GM18499 (cell line): ENCODE results near the gene IFTAP.
A peak's percentile ranks its signal among the peaks of the same experiment; 100 is the strongest.
"Not testable (repeated sequence)": the region's sequence is repeated elsewhere in the genome, so short reads cannot be mapped to it uniquely, and the experiment has no call there.

Source experiments
- ATAC-seq: cut with Tn5 transposase; IDR thresholded peaks from one replicate; pipeline ENCODE4 v1.9.1; 2021; ENCODE audit warnings: moderate number of reproducible peaks; ENCODE audit not compliant: insufficient read depth, unreplicated experiment

IFTAP gene, protein sequence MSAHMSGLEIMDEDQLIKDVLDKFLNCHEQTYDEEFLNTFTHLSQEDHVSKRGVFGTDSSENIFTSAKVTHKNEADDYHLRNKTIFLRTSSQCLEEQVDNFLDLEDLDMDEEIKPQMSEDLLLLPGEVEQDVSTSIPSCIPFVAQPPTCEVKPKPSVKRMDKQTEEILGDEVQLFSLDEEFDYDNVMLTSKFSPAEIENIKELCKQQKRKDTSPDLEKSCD

DNA sequence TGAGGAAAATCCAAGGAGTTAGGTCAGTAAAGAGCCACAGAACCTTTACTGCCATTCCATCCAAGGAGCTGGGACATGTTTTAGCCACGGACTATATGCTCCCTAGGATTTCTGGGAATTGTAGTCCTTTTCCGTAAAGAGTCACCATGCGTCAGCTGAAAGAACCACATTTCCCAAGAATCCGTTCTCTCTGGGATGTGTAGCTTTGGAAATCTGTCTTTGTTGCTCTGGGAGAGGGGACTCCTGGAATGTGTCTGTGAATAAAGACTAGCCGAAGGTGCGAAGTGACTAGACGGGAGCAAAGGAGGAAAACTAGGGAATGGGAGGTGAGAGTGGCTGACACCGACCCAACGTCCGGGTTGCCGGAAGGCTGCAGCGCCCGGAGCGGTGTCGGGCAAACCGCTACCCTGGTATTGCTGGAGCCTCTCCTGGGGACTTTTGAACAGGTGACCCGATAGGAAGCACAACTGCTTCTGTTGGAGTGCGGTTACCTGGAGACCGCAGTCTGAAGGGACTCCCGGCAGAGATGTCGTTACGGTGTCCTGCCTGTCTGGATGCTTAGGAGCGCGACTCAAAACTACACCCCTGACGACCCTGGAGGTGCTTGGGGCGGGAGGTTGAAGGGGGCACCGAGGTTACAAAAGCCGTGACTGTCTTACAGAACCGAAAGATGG is at the start of gene IFTAP:
TSS of gene IFTAP (plus strand) at position 187 of the 674 bp plus-strand sequence. CDS start 15,602 bp downstream, outside the sequence.
- ATAC-seq = no peak

DNA sequence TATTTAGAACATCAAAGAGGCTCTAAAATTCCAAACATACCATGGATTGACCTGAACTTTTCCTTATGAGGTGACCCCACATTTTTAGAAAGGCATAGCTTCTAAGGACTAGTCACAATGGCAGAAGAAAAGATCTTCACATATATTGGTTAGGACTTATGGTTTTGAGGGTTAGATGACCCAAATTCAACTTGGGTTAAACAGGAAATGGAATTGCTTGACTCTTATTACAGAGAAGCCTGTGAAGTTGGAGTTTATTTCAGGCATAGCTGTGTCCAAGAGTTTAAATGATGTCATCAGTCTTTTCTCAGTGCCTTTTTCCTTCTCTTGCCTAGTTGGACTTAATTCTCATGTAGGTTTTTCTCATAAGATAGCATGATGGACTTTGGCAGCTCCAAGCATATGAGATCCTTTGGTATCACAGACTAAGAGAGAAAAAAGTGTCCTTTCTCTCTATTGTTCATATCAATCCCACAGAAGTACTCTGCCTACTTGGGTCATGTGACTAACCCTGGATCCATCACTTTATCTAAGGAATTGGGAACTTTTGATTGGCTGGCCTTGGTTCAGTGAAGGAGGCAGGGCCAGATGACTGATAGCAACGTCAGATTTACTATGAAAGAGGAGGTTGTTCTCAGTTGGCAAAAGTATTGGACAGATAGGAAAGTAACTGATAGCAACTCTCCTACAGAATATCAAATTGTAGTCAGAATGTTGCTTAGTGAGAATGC is 43.8 kb upstream of the IFTAP start:
- no peak for ATAC-seq

DNA sequence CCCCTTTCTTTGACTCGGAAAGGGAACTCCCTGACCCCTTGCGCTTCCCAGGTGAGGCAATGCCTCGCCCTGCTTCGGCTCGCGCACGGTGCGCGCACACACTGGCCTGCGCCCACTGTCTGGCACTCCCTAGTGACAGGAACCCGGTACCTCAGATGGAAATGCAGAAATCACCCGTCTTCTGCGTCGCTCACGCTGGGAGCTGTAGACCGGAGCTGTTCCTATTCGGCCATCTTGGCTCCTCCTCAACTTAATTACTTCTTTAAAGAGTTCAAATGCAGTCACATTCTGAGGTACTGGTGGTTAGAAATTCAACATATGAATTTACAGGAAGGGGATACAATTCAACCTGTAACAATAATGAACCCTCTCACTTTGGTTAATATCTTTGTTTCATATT is 36.9 kb upstream of the IFTAP start:
- not testable (repeated sequence) for ATAC-seq

DNA sequence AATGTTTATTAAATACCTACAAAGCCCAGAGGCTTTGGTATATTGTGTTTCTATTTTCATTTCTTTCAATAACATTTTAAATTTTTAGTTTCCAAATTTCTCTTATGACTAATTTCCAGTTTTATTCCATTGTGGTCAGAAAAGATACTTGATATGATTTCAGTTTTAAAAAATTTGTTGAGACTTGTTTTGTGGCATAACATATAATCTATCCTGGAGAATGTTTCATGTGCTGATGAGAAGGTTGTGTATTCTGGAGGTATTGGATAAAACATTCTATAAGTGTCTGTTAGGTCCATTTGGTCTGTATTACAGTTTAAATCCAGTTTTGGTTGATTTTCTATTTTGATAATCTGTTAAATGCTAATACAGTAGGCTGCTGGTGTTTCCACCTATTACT is 36.3 kb upstream of the IFTAP start:
- no peak for ATAC-seq

DNA sequence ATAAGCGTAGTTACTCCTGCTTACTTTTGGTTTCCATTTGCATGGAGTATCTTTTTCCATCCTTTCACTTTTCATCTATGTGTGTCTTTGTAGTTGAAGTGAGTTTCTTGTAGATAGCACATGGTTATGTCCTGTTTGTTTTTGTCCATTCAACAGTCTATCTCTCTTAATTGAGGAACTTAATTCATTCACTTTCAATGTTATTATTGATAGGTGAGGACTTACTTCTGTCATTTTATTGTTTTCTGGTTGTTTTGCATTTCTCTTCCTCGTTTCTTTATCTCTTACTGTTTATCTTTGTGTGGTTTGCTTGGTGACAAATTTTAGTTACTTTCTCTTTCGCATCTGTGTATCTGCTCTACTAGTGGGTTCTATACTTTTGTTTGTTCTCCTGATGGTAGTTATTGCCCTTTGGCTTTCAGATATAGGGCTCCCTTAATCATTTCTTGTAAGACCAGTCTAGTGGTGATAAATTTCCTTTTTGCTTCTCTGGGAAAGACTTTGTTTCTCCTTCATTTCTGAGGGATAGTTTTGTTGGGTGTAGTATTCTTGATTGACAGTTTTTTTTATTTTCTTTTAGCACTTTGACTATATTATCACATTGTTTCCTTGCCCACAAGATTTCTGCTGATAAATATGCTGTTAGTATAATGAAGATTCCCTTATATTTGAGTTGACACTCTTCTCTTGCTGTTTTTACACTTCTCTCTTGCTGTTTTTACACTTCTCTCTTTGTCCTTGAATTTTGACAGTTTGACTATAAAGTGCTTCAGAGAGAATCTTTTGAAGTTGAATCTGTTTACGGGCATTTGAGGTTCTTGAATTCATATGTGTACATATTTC is 35.5 kb upstream of the IFTAP start:
- peak; percentile 97 for ATAC-seq

DNA sequence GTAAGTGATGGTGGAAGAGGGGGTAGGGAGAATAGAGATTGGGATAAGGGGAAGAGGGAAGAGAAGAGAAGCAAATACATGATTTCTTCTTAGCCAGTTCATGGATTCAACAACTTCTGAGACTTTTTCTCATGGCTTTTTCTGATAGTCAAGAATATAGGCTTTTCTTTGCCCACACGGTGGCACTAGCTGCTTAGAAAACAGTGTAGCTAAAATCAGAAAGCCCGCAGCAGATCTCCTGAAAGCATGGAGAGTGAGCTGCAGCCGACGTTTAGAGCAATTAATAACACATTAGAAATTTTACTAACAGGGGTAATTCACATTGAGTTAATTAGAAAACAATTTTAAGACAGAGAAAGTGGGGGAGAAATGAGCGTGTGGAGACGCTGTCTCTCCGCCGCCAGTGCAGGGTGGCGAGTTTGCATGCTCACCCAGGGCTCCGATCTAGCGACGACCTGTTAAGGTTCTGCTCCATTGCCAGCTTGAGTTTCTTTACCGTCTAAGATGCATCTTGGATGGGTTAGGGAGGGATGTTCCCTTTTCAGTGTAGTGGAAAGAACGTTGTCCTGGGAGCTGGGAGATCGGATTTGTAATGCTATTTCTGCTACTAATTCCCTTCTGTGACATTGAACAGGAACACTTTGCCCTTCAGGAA is 29.8 kb upstream of the IFTAP start:
- no peak for ATAC-seq

DNA sequence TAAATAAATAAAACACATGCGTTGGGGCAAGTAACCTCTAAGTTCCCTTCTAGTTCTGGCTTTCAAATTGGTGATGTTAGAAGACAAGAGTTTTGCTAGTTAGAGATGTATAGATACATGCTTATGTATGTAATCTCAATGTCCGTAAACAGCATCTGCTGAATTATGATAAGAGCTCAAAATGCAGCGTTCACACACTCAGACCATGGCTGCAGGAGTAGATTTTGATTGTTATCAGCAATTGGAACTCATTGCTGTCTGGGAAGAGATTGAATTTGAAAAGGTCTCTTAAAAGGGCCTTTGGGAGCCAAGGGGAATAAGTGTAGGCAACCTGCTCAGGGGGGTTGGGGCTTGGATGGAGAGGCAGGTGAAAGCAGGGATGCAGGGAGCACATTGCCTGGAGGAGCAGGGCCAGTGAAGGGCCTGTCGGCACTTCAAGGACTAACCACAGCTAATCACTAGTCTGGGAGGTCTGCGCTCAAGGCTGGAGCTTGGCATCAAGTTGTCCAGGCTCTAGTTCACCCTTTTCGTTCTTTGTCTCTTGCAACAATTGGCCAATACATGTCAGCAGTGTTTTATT is 29.2 kb upstream of the IFTAP start:
- ATAC-seq = no peak

DNA sequence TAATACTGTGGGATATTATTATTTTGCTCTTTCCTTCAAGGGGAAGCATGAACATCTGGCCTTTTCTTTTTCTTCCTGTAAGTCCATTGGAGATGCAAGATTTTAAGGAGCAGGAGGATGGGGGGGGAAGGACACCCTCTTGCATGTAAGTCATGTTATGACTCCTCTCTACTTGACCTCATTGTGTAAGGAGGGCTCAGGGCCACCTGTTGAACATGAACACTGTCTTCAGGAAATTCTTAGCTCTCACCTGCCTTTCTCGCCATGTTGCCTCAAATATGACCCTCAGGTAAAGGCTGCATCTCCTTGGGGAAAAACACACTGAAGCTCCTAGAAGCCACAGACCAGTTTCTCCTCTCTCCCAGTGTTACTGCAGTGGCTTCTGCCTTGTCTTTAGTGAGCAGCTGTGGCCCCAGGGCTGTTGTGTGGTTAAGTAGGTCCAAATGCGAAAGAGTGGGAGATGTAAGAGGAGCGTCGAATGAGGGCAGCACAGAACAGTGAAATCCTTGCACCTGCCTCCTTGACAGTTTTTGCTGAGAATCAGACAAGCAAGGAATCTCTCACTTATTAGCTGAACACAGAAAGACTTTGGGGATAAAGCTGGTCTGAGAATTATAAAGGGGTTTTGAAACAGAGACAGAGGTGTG is 27.8 kb upstream of the IFTAP start:
- no peak for ATAC-seq

DNA sequence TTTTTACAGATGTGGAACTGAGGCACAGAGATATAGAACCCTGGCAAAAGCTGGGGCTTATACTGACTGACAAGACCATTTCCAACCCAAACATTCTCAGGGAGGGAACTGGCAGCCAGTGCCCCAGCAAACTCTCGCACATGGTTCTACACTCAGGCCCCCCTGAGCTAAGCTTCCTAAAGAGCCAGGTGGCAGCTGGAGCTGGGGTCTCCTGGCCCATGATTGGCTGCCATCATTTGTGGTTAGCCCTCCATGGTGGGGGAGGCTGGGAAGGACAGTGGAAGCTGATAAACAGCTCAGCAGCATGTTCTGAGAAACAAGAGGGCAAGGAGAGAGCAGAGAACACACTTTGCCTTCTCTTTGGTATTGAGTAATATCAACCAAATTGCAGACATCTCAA is 26.6 kb upstream of the IFTAP start, which contains the start of gene RAG1:
TSS of gene RAG1 (plus strand) at position 314 of the 400 bp plus-strand sequence. CDS start 5,298 bp downstream, outside the sequence.
- ATAC-seq = no peak

DNA sequence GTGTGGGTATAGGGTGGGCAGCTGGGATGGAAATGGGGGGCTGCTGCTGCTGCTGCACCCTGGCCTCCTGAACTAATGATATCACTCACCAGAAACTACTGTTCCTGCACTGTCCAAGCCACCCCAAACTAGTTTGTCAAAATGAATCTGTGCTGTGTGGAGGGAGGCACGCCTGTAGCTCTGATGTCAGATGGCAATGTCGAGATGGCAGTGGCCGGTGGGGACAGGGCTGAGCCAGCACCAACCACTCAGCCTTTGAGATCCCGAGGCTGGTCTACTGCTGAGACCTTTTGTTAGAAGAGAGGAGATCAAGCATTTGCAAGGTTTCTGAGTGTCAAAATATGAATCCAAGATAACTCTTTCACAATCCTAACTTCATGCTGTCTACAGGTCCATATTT is 25.2 kb upstream of the IFTAP start:
- ATAC-seq = no peak

DNA sequence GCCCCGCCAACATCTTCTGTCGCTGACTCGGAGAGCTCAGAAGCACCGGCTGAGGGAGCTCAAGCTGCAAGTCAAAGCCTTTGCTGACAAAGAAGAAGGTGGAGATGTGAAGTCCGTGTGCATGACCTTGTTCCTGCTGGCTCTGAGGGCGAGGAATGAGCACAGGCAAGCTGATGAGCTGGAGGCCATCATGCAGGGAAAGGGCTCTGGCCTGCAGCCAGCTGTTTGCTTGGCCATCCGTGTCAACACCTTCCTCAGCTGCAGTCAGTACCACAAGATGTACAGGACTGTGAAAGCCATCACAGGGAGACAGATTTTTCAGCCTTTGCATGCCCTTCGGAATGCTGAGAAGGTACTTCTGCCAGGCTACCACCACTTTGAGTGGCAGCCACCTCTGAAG is 19.8 kb upstream of the IFTAP start:
- no peak for ATAC-seq

DNA sequence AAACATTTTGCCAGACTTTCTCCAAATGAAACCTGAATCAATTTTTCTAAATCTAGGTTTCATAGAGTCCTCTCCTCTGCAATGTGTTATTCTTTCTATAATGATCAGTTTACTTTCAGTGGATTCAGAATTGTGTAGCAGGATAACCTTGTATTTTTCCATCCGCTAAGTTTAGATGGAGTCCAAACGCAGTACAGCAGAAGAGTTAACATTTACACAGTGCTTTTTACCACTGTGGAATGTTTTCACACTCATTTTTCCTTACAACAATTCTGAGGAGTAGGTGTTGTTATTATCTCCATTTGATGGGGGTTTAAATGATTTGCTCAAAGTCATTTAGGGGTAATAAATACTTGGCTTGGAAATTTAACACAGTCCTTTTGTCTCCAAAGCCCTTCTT is 16.9 kb upstream of the IFTAP start:
- no peak for ATAC-seq

DNA sequence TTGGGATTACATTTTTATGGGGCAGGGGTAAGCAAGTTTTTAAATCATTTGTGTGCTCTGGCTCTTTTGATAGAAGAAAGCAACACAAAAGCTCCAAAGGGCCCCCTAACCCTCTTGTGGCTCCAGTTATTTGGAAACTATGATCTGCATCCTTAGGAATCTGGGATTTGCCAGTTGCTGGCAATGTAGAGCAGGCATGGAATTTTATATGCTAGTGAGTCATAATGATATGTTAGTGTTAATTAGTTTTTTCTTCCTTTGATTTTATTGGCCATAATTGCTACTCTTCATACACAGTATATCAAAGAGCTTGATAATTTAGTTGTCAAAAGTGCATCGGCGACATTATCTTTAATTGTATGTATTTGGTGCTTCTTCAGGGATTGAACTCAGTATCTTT is 16.4 kb upstream of the IFTAP start:
- no peak for ATAC-seq

DNA sequence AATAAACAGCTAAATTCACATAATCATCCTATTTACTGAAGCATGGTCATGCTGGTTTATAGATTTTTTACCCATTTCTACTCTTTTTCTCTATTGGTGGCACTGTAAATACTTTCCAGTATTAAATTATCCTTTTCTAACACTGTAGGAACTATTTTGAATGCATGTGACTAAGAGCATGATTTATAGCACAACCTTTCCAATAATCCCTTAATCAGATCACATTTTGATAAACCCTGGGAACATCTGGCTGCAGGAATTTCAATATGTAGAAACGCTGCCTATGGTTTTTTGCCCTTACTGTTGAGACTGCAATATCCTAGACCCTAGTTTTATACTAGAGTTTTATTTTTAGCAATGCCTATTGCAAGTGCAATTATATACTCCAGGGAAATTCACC is 15.8 kb upstream of the IFTAP start:
- no peak for ATAC-seq

DNA sequence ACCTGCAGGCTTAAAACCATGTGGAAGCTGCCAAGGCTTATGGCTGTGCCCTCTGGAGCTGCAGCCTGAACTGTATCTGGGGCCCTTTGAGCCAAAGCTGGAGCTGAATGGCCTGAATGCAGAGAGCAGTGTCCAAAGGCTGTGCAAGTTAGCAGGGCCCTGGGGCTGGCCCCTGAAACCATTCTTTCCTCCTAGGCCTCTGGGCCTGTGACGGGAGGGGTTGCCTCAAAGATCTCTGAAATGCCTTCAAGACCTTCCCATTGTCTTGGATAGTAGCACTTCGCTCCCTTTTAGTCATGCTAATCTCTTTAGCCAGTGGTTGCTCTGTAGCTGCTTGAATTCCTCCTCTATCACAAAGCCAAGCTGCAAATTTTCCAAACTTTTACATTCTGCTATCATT is 12.8 kb upstream of the IFTAP start:
- ATAC-seq = no peak

DNA sequence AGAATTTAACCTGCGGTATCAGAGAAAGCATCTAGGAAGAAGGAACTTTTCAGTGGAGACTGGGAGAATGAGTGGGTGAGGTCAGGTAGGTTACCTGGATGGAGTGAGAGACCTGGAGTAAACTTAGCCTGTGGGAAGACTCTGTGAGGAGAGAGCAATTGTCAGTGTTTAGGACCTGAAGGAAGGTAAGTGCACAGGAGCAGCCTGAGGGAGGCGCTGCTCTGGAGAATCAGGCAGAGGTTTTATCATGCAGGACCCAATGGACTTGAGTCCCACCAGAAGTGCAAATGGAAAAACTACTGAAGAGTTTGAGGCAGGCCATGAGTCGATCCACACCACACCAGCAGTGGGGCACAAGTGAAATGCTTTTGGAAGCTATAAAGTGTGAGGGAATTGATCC is 10.6 kb upstream of the IFTAP start:
- ATAC-seq = no peak

DNA sequence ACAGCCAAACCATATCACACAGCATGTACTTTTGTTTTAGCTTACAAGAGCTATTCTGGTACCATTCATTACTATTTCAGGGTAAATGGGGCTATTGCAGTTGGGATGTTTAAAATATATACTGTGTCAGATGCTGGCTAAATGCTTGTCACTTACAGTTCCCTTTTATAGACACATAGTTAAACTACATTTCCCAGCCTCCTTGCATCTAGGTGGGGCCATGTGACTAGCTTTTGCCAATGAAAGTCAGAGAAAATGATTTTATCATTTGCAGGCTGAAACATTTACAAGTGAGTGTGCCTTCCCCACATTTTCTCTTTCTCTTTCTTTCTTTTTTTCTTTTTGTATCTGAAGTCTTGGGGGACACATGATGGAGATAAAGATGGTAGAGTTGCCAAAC is 7.8 kb upstream of the IFTAP start:
- no peak for ATAC-seq

DNA sequence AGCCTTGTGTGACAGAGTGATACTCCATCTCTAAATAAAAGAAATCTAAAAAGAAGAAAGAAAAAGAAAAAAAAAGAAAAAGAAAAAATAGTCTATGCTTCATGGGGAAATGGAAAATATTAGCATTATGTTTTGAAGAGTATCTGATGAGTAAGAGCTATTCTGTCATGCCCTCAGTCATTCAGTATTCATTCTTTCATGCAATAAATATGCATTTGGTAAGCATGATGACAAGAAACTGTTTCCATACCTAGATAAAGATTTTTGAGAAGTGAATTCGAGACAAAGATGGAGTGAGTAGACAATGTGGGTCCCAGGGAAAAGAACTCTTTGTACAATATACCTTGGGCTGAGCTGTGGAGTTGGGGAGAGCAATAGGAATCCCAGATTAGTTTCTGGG is 6.2 kb upstream of the IFTAP start:
- no peak for ATAC-seq

DNA sequence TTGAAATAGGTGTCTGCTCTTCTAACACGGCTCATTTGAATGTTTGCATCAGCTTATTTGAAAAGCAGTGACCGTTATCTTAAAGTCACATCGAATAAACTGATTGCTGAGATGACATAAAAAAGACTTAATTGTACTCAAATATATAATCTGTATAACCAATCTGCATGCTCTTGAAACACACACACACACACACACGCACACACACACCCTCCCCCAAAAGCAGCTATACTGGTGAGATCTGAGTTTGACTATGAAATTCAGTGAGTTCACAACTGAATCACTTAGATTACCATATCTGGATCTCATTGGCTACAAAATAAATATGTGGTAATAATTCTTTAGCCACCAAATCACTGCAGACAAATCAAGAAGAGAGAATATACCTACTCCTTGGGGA is 3.8 kb upstream of the IFTAP start:
- no peak for ATAC-seq
